Uterus (tissue), 4 donors: ENCODE results near the gene KIAA0232. TPM values are rescaled to one million over a fixed set of nuclear protein-coding genes. Genes with fewer than 3 reads are reported as not detected.

Experiments used
- DNase-seq, 2 donors: peaks; one replicate each; pipeline ENCODE4 v3.0.0-alpha.2; 2019 to 2020
- H3K27ac ChIP-seq, 2 donors: fragments of 200-600 bp; sonication (generic); 1 replicate in 1 of 2; 2 replicates in 1 of 2; pipeline ENCODE4 v1.5.1; 2016 to 2018
- H3K27me3 ChIP-seq, 2 donors: fragments of 200-600 bp; sonication (generic); one replicate each; pipeline ENCODE4 v1.5.1; 2018 to 2019; ENCODE audit warnings: control low read depth in 1 of 2
- H3K36me3 ChIP-seq, 2 donors: fragments of 200-600 bp; sonication (generic); one replicate each; pipeline ENCODE4 v1.5.1; 2019; ENCODE audit warnings: control low read depth in 1 of 2
- H3K4me1 ChIP-seq, 2 donors: fragments of 200-600 bp; sonication (generic); one replicate each; pipeline ENCODE4 v1.5.1; 2018 to 2019; ENCODE audit warnings: control low read depth in 1 of 2
- H3K4me3 ChIP-seq, 2 donors: fragments of 200-600 bp; sonication (generic); 1 replicate in 1 of 2; 2 replicates in 1 of 2; pipeline ENCODE4 v1.5.1; 2018 to 2019; ENCODE audit warnings: mild to moderate bottlenecking in 1 of 2
- H3K9me3 ChIP-seq, 2 donors: fragments of 200-600 bp; sonication (generic); one replicate each; pipeline ENCODE4 v1.5.1; 2019; ENCODE audit warnings: control low read depth in 1 of 2
- POLR2A ChIP-seq, 2 donors: fragments of 450-650 bp; IDR thresholded peaks; one replicate each; pipeline ENCODE4 v1.6.1; 2016; ENCODE audit warnings: antibody characterized with exemption in 2 of 2, mild to moderate bottlenecking in 1 of 2, moderate library complexity in 1 of 2
- intact Hi-C: fragments of 100-400 bp; cut with DNase I; formaldehyde crosslinking; loops from one replicate; pipeline ENCODE4 v1.15.1; 2023; ENCODE audit warnings: low total_unique reads
- total RNA-seq, 4 donors: library from RNA; depleted of rRNA in 3 of 4; stranded (reverse); fragments of >200 nt in 3 of 4; gene quantifications; one replicate each; pipeline versions ENCODE4 v1.1.0 to v1.2.4, GENCODE V29; 2014 to 2023
- TF ChIP-seq, protein P1 (sequence below), 4 experiments: fragments of 200-600 bp in 2 of 4; fragments of 450-650 bp in 2 of 4; sonication (generic) in 2 of 4; IDR thresholded peaks; one replicate each; pipeline ENCODE4 v1.5.1; 2016 to 2019; ENCODE audit warnings: antibody characterized with exemption in 4 of 4, mild to moderate bottlenecking in 2 of 4, moderate library complexity in 1 of 4
- donor health status: DM: yes; HTN: yes; CAD: no.

KIAA0232 gene
- total RNA-seq, 4 donors from 2014 or later, result 13.8 to 78.8 (median 43.4) TPM

DNA sequence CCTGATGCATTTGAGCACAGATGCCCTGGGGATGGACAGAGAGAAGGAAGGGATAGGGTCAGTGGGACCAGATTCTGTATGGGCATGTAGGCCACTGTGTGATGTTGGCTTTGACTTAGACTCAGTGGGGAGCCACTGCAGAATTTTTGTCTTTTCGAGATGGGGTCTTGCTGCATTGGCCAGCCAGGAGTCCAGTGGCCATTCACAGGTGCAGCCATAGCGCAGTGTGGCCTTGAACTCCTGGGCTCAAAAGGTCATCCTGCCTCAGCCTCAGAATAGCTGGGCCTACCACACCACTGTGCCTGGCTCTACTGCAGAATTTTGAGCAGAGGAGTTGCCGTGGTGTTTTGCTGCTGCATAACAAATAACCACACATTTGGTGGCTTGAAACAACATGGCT lies 149.9 kb downstream of the KIAA0232 start:
- H3K4me3 ChIP-seq, result no peak overlapping the region
- no peaks in the 10 kb centered on the region for H3K27me3 ChIP-seq
- no peak overlapping the region for H3K27ac ChIP-seq
- H3K4me1 ChIP-seq, result peaks cover 0 to 2% of the 10 kb centered on the region in 2 donors
- H3K36me3 ChIP-seq, result no peaks in the 10 kb centered on the region
- DNase-seq, result no peak
- TF ChIP-seq, protein P1, sequence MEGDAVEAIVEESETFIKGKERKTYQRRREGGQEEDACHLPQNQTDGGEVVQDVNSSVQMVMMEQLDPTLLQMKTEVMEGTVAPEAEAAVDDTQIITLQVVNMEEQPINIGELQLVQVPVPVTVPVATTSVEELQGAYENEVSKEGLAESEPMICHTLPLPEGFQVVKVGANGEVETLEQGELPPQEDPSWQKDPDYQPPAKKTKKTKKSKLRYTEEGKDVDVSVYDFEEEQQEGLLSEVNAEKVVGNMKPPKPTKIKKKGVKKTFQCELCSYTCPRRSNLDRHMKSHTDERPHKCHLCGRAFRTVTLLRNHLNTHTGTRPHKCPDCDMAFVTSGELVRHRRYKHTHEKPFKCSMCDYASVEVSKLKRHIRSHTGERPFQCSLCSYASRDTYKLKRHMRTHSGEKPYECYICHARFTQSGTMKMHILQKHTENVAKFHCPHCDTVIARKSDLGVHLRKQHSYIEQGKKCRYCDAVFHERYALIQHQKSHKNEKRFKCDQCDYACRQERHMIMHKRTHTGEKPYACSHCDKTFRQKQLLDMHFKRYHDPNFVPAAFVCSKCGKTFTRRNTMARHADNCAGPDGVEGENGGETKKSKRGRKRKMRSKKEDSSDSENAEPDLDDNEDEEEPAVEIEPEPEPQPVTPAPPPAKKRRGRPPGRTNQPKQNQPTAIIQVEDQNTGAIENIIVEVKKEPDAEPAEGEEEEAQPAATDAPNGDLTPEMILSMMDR (IDR thresholded peaks at IDR 0.05), result no peak
- TF ChIP-seq POLR2A (IDR thresholded peaks at IDR 0.05), result no peak
- intact Hi-C loops, result loop anchor here (10.0 kb wide), 1 partner anchor 392 kb away; no protein-coding TSS in a partner anchor
- H3K9me3 ChIP-seq, result no peaks in the 10 kb centered on the region

DNA sequence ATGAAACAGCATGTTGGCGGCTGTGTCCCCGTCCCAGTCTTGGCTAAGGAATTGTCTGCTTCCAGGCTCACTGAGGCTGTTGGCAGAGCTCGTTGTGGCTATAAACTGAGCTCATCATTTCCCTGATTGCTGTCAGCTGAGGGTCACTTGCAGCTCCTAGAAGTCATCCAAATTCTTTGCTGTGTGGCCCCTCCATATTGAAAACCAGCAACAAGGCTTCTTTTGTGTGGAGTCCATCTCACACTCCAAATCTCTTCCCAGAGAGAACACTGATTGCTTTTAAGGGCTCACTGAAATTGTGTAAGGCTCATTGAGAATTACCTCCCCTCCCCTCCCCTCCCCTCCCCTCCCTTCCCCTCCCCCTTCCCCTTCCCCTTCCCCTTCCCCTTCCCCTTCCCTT lies 150.4 kb downstream of the KIAA0232 start:
- H3K27me3 ChIP-seq, result no peaks in the 10 kb centered on the region
- H3K36me3 ChIP-seq, result no peaks in the 10 kb centered on the region
- intact Hi-C loops, result loop anchor here (10.0 kb wide), 1 partner anchor 392 kb away; no protein-coding TSS in a partner anchor
- H3K27ac ChIP-seq, result no peak overlapping the region
- no peaks in the 10 kb centered on the region for H3K9me3 ChIP-seq
- no peaks in the 10 kb centered on the region for H3K4me1 ChIP-seq
- no peak overlapping the region for H3K4me3 ChIP-seq
- no peak for DNase-seq
- TF ChIP-seq, protein P1 (IDR thresholded peaks at IDR 0.05), result no peak
- TF ChIP-seq POLR2A (IDR thresholded peaks at IDR 0.05), result no peak

Other genes starting within 250 kb of the KIAA0232 start
- 10 to 100 TPM; 14.8 to 30.8 (median 19.2) TPM for gene MAN2B2, start 207.5 kb upstream of the KIAA0232 start, total RNA-seq
- gene MRFAP1, start 142.0 kb upstream of the KIAA0232 start, total RNA-seq, result 100 to 1,000 TPM in 3 of 4 donors, 10 to 100 TPM in 1; 29.2 to 263 (median 174) TPM
- gene S100P, start 88.8 kb upstream of the KIAA0232 start, total RNA-seq, result 1 to 10 TPM in 1 of 4 donors, under 1 TPM in 1, not detected in 2; 0.26 to 1.3 TPM
- 10 to 100 TPM; 56.9 to 99.9 (median 71.7) TPM for gene MRFAP1L1, start 72.9 kb upstream of the KIAA0232 start, total RNA-seq
- 10 to 100 TPM in 2 of 4 donors, 1 to 10 TPM in 2; 8.5 to 26.6 (median 11.7) TPM for gene BLOC1S4, start 66.6 kb upstream of the KIAA0232 start, total RNA-seq
- 10 to 100 TPM; 16.9 to 61.2 (median 28.1) TPM for gene TBC1D14, start 127.1 kb downstream of the KIAA0232 start, total RNA-seq